MM.1S (cell line): Measurements from ENCODE around the gene REEP2.

Source experiments
- DNase-seq: peaks from one replicate; pipeline ENCODE4 v3.0.0-alpha.2; 2015
- H2AFZ ChIP-seq: fragments of 300-600 bp; sonication (generic); 2 replicates; pipeline ENCODE4 v1.6.0; 2016; ENCODE audit warnings: antibody characterized with exemption, low read length
- H3F3A ChIP-seq: fragments of 300-600 bp; sonication (generic); 2 replicates; pipeline ENCODE4 v1.6.1; 2016; ENCODE audit warnings: mild to moderate bottlenecking, antibody characterized with exemption, low read length, moderate library complexity, mixed read lengths; ENCODE audit not compliant: insufficient read depth
- H3K27ac ChIP-seq: fragments of 300-600 bp; sonication (generic); 2 replicates; pipeline ENCODE4 v1.5.1; 2016; ENCODE audit warnings: mild to moderate bottlenecking, low read length
- H3K27me3 ChIP-seq: fragments of 300-600 bp; sonication (generic); replicated peaks from 2 replicates; pipeline ENCODE4 v1.6.0; 2016; ENCODE audit warnings: low read length; ENCODE audit not compliant: insufficient read depth
- H3K36me3 ChIP-seq: fragments of 300-600 bp; sonication (generic); replicated peaks from 2 replicates; pipeline ENCODE4 v1.6.1; 2016; ENCODE audit warnings: mild to moderate bottlenecking, low read length, mixed read lengths; ENCODE audit not compliant: insufficient read depth
- H3K4me1 ChIP-seq: fragments of 300-600 bp; sonication (generic); 2 replicates; pipeline ENCODE4 v1.6.1; 2016; ENCODE audit warnings: low read length, mixed read lengths
- H3K4me2 ChIP-seq: fragments of 300-600 bp; sonication (generic); 2 replicates; pipeline ENCODE4 v1.6.0; 2016; ENCODE audit warnings: low read depth, low read length
- H3K4me3 ChIP-seq: fragments of 300-600 bp; sonication (generic); 2 replicates; pipeline ENCODE4 v1.5.1; 2016; ENCODE audit warnings: low read length, mixed read lengths
- H3K79me2 ChIP-seq: fragments of 300-600 bp; sonication (generic); 2 replicates; pipeline ENCODE4 v1.6.1; 2016; ENCODE audit warnings: mixed run types, low read length, mixed read lengths
- H3K9ac ChIP-seq: fragments of 300-600 bp; sonication (generic); 2 replicates; pipeline ENCODE4 v1.6.1; 2016; ENCODE audit warnings: low read length, mixed read lengths
- H3K9me2 ChIP-seq: fragments of 300-600 bp; sonication (generic); replicated peaks from 2 replicates; pipeline ENCODE4 v1.6.1; 2016; ENCODE audit warnings: mild to moderate bottlenecking, low read length, mixed read lengths; ENCODE audit not compliant: insufficient read depth
- H3K9me3 ChIP-seq: fragments of 300-600 bp; sonication (generic); replicated peaks from 2 replicates; pipeline ENCODE4 v1.6.1; 2016; ENCODE audit warnings: mild to moderate bottlenecking, low read length, mixed read lengths; ENCODE audit not compliant: insufficient read depth
- H4K20me1 ChIP-seq: fragments of 300-600 bp; sonication (generic); 2 replicates; pipeline ENCODE4 v1.6.1; 2016; ENCODE audit warnings: mild to moderate bottlenecking, low read length, moderate library complexity, mixed read lengths; ENCODE audit not compliant: insufficient read depth
- CTCF ChIP-seq: fragments of 300-600 bp; sonication (generic); IDR thresholded peaks from 2 replicates; pipeline ENCODE4 v1.5.1; 2016; ENCODE audit warnings: antibody characterized with exemption, low read length, mixed read lengths
- EZH2 ChIP-seq: fragments of 300-600 bp; sonication (generic); optimal IDR thresholded peaks from 2 replicates; pipeline ENCODE3; 2017; ENCODE audit warnings: low read depth, mild to moderate bottlenecking, antibody characterized with exemption, low read length, mixed read lengths
- EZH2phosphoT487 ChIP-seq: fragments of 300-600 bp; sonication (generic); IDR thresholded peaks from 2 replicates; pipeline ENCODE4 v1.6.1; 2018; ENCODE audit warnings: antibody characterized with exemption, low read length

Gene REEP2

GRCh38 chr5:138490648-138491283 lies 51.9 kb downstream of the REEP2 start:
- Histone ChIP-seq H3K4me2 (no peak overlapping the region), H3K79me2 (no peaks in the 10 kb centered on the region), H3K9ac (no peak overlapping the region), H3K36me3 (no peaks in the 10 kb centered on the region), H4K20me1 (no peaks in the 10 kb centered on the region), H3K4me1 (peaks cover 4% of the 10 kb centered on the region; the same call in 1 of the 2 replicates), H3K9me2 (no peaks in the 10 kb centered on the region), H3K27me3 (peaks cover 43% of the 10 kb centered on the region), H3K4me3 (no peak overlapping the region), H3K27ac (no peak overlapping the region), H3K9me3 (no peaks in the 10 kb centered on the region), H3F3A (no peaks in the 10 kb centered on the region), H2AFZ (no peak overlapping the region)
- DNase-seq, result no peak
- TF ChIP-seq CTCF (no peak), EZH2phosphoT487 (no peak), EZH2 (no peak)

- Histone ChIP-seq H3K4me1 (peaks cover 4% of the 10 kb centered on the region; the same call in 1 of the 2 replicates), H3K9me2 (no peaks in the 10 kb centered on the region), H3K27me3 (peaks cover 43% of the 10 kb centered on the region), H3K9me3 (no peaks in the 10 kb centered on the region), H3F3A (no peaks in the 10 kb centered on the region), H3K9ac (no peak overlapping the region), H3K36me3 (no peaks in the 10 kb centered on the region), H3K4me3 (peak overlapping the region; percentile 61; the same call in 1 of the 2 replicates), H3K79me2 (no peaks in the 10 kb centered on the region), H4K20me1 (no peaks in the 10 kb centered on the region), H3K27ac (no peak overlapping the region), H3K4me2 (peak overlapping the region; percentile 98), H2AFZ (peak overlapping the region; percentile 92; the same call in 1 of the 2 replicates)
- TF ChIP-seq EZH2, result no peak
- no peak for TF ChIP-seq EZH2phosphoT487
- TF ChIP-seq CTCF, result no peak
- DNase-seq, result no peak
These were observed 52.4 kb downstream of the REEP2 start for GRCh38 chr5:138491284-138491648.

GRCh38 chr5:138491669-138492559 lies 53.1 kb downstream of the REEP2 start:
- Histone ChIP-seq H3K36me3 (no peaks in the 10 kb centered on the region), H3K9ac (peak overlapping the region; percentile 32; the same call in 1 of the 2 replicates), H4K20me1 (no peaks in the 10 kb centered on the region), H3F3A (no peaks in the 10 kb centered on the region), H3K79me2 (no peaks in the 10 kb centered on the region), H2AFZ (peak overlapping the region; percentile 92), H3K4me3 (peak overlapping the region; percentile 62), H3K4me1 (peaks cover 4% of the 10 kb centered on the region; the same call in 1 of the 2 replicates), H3K9me3 (no peaks in the 10 kb centered on the region), H3K9me2 (no peaks in the 10 kb centered on the region), H3K27ac (no peak overlapping the region), H3K27me3 (peaks cover 43% of the 10 kb centered on the region), H3K4me2 (peak overlapping the region; percentile 98)
- TF ChIP-seq CTCF (no peak), EZH2phosphoT487 (no peak), EZH2 (no peak)
- peak; percentile 88 for DNase-seq
